RPMI8226 (cell line): ENCODE results near the gene ZBTB47.

Source experiments
- DNase-seq: peaks from one replicate; pipeline ENCODE4 v3.0.0-alpha.2; 2015

ZBTB47 gene

GRCh38 chr3:42685891-42686820 lies 32.7 kb downstream of the ZBTB47 start:
- DNase-seq: no peak

GRCh38 chr3:42686832-42687650 lies 33.5 kb downstream of the ZBTB47 start:
- no peak for DNase-seq

GRCh38 chr3:42688016-42688415 lies 34.5 kb downstream of the ZBTB47 start:
- no peak for DNase-seq

GRCh38 chr3:42688487-42689420 lies 35.3 kb downstream of the ZBTB47 start:
- no peak for DNase-seq

- DNase-seq: no peak
These were observed 36.0 kb downstream of the ZBTB47 start for GRCh38 chr3:42689421-42690014.

- no peak for DNase-seq
These were observed 36.7 kb downstream of the ZBTB47 start for GRCh38 chr3:42690191-42690590.

GRCh38 chr3:42690766-42691680 lies 37.5 kb downstream of the ZBTB47 start:
- no peak for DNase-seq

- no peak for DNase-seq
These were observed 38.5 kb downstream of the ZBTB47 start for GRCh38 chr3:42691816-42692666.

GRCh38 chr3:42692667-42693529 lies 39.4 kb downstream of the ZBTB47 start:
- DNase-seq: no peak

GRCh38 chr3:42693530-42693930 lies 40.0 kb downstream of the ZBTB47 start:
- no peak for DNase-seq

GRCh38 chr3:42694366-42694765 lies 40.9 kb downstream of the ZBTB47 start:
- no peak for DNase-seq

- peak; percentile 37 for DNase-seq
These were observed 43.1 kb downstream of the ZBTB47 start for GRCh38 chr3:42696356-42697288.

- no peak for DNase-seq
These were observed 44.0 kb downstream of the ZBTB47 start for GRCh38 chr3:42697289-42698051.

GRCh38 chr3:42698216-42698910 lies 44.9 kb downstream of the ZBTB47 start:
- DNase-seq: no peak

GRCh38 chr3:42698911-42699230 lies 45.4 kb downstream of the ZBTB47 start:
- DNase-seq: peak; percentile 85

- no peak for DNase-seq
These were observed 46.0 kb downstream of the ZBTB47 start for GRCh38 chr3:42699511-42699971.
